Measurements from ENCODE around the gene N4BP2L2.

The N4BP2L2 gene

DNA sequence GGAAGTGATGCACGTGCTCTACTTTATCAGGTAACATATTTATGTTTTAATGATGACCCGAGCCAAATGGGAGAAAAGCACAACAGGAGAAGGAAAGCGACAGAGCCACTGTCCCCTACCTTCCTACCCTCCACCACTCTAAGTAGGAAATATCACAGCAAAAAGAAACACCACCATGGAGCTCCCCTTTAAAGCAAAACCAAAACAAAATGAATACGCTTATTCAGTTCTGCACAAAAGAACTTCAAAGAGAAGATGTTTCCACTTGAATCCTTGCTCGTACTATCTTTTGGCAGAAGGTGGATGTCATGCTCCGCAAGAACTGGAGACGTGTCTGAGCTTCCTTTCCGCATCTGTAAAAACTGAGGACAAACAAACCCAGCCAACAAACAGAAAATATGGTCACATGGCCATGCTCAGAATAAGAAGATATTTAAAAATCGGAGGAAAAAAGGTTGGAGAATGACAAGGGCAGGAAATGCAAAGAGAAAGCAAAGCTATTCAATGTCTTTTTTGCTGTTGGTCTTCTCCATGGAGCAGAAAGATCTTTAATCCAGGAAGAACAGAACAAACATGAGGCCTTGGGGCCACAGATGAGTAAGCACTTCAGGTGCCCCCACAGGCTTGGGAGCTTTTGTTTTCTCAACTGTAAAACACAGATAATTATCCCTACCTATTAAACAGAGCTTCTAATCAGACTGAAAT is 130.1 kb downstream of the N4BP2L2 start:
- no peak overlapping the region for H3K4me3 ChIP-seq (ENCODE audit: low read length)
- TF ChIP-seq, protein P1, sequence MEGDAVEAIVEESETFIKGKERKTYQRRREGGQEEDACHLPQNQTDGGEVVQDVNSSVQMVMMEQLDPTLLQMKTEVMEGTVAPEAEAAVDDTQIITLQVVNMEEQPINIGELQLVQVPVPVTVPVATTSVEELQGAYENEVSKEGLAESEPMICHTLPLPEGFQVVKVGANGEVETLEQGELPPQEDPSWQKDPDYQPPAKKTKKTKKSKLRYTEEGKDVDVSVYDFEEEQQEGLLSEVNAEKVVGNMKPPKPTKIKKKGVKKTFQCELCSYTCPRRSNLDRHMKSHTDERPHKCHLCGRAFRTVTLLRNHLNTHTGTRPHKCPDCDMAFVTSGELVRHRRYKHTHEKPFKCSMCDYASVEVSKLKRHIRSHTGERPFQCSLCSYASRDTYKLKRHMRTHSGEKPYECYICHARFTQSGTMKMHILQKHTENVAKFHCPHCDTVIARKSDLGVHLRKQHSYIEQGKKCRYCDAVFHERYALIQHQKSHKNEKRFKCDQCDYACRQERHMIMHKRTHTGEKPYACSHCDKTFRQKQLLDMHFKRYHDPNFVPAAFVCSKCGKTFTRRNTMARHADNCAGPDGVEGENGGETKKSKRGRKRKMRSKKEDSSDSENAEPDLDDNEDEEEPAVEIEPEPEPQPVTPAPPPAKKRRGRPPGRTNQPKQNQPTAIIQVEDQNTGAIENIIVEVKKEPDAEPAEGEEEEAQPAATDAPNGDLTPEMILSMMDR (IDR thresholded peaks at IDR 0.05; ENCODE audit: insufficient read depth, low read depth, low read length, missing control alignments): no peak
- DNase-seq (ENCODE audit: low read depth): no peak

DNA sequence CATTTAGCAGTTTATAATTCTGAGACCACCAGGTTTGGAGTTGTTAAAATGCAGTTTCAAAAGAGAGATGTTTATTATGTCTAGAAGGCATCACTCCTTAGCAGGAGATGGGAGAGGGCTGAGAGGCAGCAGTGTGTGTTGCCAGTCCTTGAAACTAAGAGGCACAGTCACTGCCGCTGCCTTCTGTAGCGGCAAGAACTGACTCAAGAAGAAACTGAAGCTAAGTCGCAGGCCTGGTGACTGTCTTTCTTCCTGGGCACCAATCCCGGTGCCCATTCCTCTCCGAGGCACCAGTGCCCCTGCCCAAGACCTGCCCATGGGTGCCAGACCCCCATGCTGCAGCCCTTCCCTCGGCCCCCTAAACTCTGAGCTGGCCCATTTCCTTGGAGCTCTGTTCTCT is 130.7 kb downstream of the N4BP2L2 start:
- no peak for DNase-seq (ENCODE audit: low read depth)
- TF ChIP-seq, protein P1 (IDR thresholded peaks at IDR 0.05; ENCODE audit: insufficient read depth, low read depth, low read length, missing control alignments): no peak
- no peak overlapping the region for H3K4me3 ChIP-seq (ENCODE audit: low read length)

DNA sequence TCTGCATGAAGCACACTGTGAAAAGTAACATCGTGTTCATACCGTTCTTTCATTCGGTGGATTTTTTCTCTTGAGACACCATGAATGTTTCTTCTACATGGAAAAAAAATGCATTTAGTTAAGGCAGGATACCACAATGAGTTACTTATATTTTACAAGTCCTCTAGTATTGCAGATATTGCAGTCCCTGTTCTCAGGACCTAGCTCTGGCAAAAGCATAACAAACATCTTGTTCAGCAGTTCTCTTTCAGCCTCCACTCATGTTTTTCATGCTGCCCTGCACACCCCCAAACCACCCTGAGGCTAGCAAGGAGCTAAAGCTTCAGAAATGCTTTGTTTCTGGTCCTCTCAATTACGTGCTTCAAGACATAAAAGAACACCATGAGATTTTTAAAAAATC is 135.5 kb downstream of the N4BP2L2 start:
- no peak for DNase-seq (ENCODE audit: low read depth)
- TF ChIP-seq, protein P1 (IDR thresholded peaks at IDR 0.05; ENCODE audit: insufficient read depth, low read depth, low read length, missing control alignments): no peak
- H3K4me3 ChIP-seq (ENCODE audit: low read length): no peak overlapping the region

DNA sequence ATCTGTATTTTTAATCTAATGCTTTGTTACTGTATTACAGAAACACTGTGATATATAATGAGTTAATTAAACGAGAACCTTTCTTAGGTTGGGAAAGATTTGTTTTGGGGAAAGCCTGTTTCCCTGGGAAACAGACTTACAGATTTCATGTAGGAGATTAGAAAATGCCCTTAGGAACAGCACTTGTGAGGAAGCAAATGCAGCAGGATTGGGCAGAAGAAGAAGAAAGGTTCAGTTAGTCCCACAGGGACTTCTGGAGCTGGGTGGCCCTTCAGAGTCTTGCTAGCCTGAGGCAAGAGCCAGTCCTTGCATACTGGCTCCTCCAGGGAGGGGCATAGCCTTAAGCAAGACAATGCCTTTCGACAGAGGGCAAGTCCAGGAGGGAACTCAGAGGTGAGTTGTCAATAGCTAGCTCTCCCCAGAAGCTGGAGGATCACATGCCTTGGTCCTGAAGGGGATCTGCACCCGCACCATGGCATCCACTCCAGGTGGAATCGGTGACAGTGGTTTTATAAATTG is 147.4 kb downstream of the N4BP2L2 start:
- TF ChIP-seq, protein P1 (IDR thresholded peaks at IDR 0.05; ENCODE audit: insufficient read depth, low read depth, low read length, missing control alignments): no peak
- H3K4me3 ChIP-seq (ENCODE audit: low read length): no peak overlapping the region
- no peak for DNase-seq (ENCODE audit: low read depth)

DNA sequence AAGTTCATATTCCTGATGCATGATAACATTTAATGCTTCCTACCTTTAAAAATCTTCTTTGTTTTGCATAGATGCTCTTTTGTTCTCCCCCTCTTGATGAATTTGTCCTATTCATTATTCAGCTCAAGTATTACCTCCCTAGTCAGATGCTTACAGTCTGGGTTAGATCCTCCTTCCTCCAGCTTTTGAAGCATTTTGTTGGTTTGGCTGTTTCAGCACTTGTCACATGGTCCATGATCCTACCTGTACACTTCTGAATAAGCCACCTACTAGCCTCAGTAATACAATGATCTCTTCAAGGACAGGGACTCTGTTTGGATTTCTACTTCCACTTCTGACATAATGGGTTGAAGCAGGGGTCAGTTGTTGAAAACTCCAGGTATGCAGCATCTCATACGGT is 148.1 kb downstream of the N4BP2L2 start:
- DNase-seq (ENCODE audit: low read depth): no peak
- TF ChIP-seq, protein P1 (IDR thresholded peaks at IDR 0.05; ENCODE audit: insufficient read depth, low read depth, low read length, missing control alignments): no peak
- H3K4me3 ChIP-seq (ENCODE audit: low read length): no peak overlapping the region

DNA sequence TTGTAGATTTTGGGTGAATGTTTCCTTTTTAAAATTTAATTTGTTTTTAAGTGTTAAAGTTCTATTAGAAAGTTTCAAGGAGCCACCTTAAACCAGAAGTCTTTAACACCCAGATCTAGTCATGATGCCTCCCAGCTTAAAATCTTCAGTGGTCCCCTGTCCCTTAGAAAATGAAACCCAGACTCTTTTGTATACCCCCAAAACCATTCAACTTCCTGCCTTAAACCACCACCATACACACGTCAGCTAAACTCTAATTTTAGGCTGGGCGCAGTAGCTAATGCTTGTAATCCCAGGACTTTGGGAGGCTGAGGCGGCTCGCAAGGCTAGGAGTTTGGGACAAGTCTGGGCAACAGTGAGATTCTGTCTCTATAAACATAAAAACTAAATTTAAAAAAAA is 148.5 kb downstream of the N4BP2L2 start:
- DNase-seq (ENCODE audit: low read depth): no peak
- no peak overlapping the region for H3K4me3 ChIP-seq (ENCODE audit: low read length)
- TF ChIP-seq, protein P1 (IDR thresholded peaks at IDR 0.05; ENCODE audit: insufficient read depth, low read depth, low read length, missing control alignments): no peak

DNA sequence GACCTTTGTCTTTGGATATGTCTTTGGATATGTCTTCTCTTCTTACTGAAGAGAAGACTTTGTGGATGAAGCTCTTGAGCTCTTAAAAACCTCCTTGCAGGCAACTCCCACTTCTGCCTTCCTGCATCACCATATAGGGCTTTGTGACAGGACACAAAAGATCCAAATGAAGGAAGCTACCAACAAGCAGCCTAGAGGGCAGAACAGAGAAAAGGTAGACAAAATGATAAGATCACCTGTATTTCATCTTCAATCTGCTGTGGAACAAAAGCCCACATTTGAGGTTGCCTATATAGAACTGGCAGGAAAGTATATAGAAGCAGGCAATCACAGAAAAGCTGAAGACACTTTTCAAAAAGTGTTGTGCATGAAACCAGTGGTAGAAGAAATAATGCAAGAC is 153.2 kb downstream of the N4BP2L2 start:
- TF ChIP-seq, protein P1 (IDR thresholded peaks at IDR 0.05; ENCODE audit: insufficient read depth, low read depth, low read length, missing control alignments): no peak
- H3K4me3 ChIP-seq (ENCODE audit: low read length): no peak overlapping the region
- DNase-seq (ENCODE audit: low read depth): no peak
